Keratinocyte (primary cell): Measurements from ENCODE around the gene RNF144B. TPM values are rescaled to one million over a fixed set of nuclear protein-coding genes. Genes with fewer than 3 reads are reported as not detected.

Experiments used
- DNase-seq: peaks from one replicate; pipeline ENCODE4 v3.0.0-alpha.2; 2011; ENCODE audit warnings: low read depth, missing footprints, low spot score
- FAIRE-seq: peaks from 2 replicates; lab custom pipeline; 2011; peaks lifted over from hg19 to GRCh38; lab: Jason Lieb, UNC
- H2AFZ ChIP-seq: 2 replicates; pipeline ENCODE4 v1.6.0; 2012; ENCODE audit warnings: low read length, control low read depth, inconsistent platforms; ENCODE audit not compliant: control insufficient read depth
- H3K27ac ChIP-seq: 2 replicates; pipeline ENCODE4 v1.5.1; 2011; ENCODE audit warnings: low read length; ENCODE audit not compliant: control insufficient read depth, insufficient read depth
- H3K27me3 ChIP-seq: 3 replicates; pipeline ENCODE4 v1.6.0; 2011; ENCODE audit warnings: low read length; ENCODE audit not compliant: control insufficient read depth, insufficient read depth; ENCODE audit errors: extremely low read depth
- H3K36me3 ChIP-seq, 2 experiments: 2 replicates in 1 of 2; 3 replicates in 1 of 2; pipeline ENCODE4 v1.5.1; 2011; ENCODE audit warnings: low read length in 2 of 2, mild to moderate bottlenecking in 1 of 2; ENCODE audit not compliant: control insufficient read depth in 2 of 2, insufficient read depth in 2 of 2; ENCODE audit errors: extremely low read depth in 1 of 2
- H3K4me1 ChIP-seq: 3 replicates; pipeline ENCODE4 v1.5.1; 2011; ENCODE audit warnings: low read length; ENCODE audit not compliant: control insufficient read depth, insufficient read depth; ENCODE audit errors: extremely low read depth
- H3K4me2 ChIP-seq: 3 replicates; pipeline ENCODE4 v1.6.0; 2011; ENCODE audit warnings: low read depth, low read length; ENCODE audit not compliant: control insufficient read depth, insufficient read depth; ENCODE audit errors: extremely low read depth
- H3K4me3 ChIP-seq, 3 experiments: fragments of 200-600 bp in 1 of 3; sonication (generic) in 1 of 3; 2 replicates in 2 of 3; 3 replicates in 1 of 3; pipeline ENCODE4 v1.5.1; 2011 to 2016; ENCODE audit warnings: low read length in 3 of 3, mild to moderate bottlenecking in 3 of 3, control low read depth in 2 of 3, inconsistent platforms in 1 of 3, low read depth in 1 of 3, mixed read lengths in 1 of 3, mixed run types in 1 of 3, moderate library complexity in 1 of 3; ENCODE audit not compliant: control insufficient read depth in 2 of 3, insufficient read depth in 2 of 3; ENCODE audit errors: extremely low read depth in 1 of 3
- H3K79me2 ChIP-seq: 2 replicates; pipeline ENCODE4 v1.6.0; 2012; ENCODE audit warnings: low read length; ENCODE audit not compliant: control insufficient read depth, insufficient read depth
- H3K9ac ChIP-seq: 3 replicates; pipeline ENCODE4 v1.6.0; 2011; ENCODE audit warnings: low read length; ENCODE audit not compliant: control insufficient read depth, insufficient read depth; ENCODE audit errors: extremely low read depth
- H3K9me1 ChIP-seq: 3 replicates; pipeline ENCODE4 v1.6.0; 2011; ENCODE audit warnings: low read length; ENCODE audit not compliant: control insufficient read depth, insufficient read depth; ENCODE audit errors: extremely low read depth
- H3K9me3 ChIP-seq: 2 replicates; pipeline ENCODE4 v1.5.1; 2012; ENCODE audit warnings: low read depth, low read length; ENCODE audit not compliant: control insufficient read depth
- H4K20me1 ChIP-seq: 3 replicates; pipeline ENCODE4 v1.6.0; 2011; ENCODE audit warnings: low read length; ENCODE audit not compliant: control insufficient read depth, insufficient read depth; ENCODE audit errors: extremely low read depth
- CTCF ChIP-seq, 3 experiments: IDR thresholded peaks in 1 of 3; conservative IDR thresholded peaks in 1 of 3; optimal IDR thresholded peaks in 1 of 3; 2 replicates in 2 of 3; 3 replicates in 1 of 3; pipeline versions ENCODE3 to v1.5.1; 2011; ENCODE audit warnings: low read length in 3 of 3, mild to moderate bottlenecking in 3 of 3, moderate library complexity in 2 of 3, control low read depth in 1 of 3, inconsistent platforms in 1 of 3; ENCODE audit not compliant: insufficient read depth in 2 of 3; ENCODE audit errors: extremely low read depth in 1 of 3
- EZH2 ChIP-seq: IDR thresholded peaks from one replicate; pipeline ENCODE4 v1.6.1; 2012; ENCODE audit warnings: inconsistent platforms, mild to moderate bottlenecking, low read length, moderate library complexity
- dilution Hi-C: fragments of 300-500 bp; cut with MboI; formaldehyde crosslinking; loops from one replicate; pipeline ENCODE4 v1.7.0; 2020; ENCODE audit warnings: low sequenced_read_pairs; ENCODE audit not compliant: extremely low pct_ligation_motif_present
- polyA plus RNA-seq, 5 experiments: library from polyadenylated mRNA; depleted of rRNA in 3 of 5; stranded (reverse) in 3 of 5; stranded (forward) in 1 of 5; unstranded in 1 of 5; fragments of >200 nt; gene quantifications; 1 replicate in 1 of 5; 2 replicates in 3 of 5; 3 replicates in 1 of 5; pipeline versions ENCODE4 v1.2.1 to v1.2.3, GENCODE V29; 2011 to 2012; ENCODE audit warnings: missing spikeins in 2 of 5, low read depth in 1 of 5, low replicate concordance in 1 of 5

RNF144B gene
- polyA plus RNA-seq, 1 donor (not counting 4 experiments of a cell fraction or from before 2014, with no cell fraction given), result 9.0 TPM

- Histone ChIP-seq H3K4me2 (peak overlapping the region; percentile 89), H3K79me2 (no peaks in the 10 kb centered on the region), H3K4me1 (peaks cover 39% of the 10 kb centered on the region), H3K9me3 (no peaks in the 10 kb centered on the region), H2AFZ (peak overlapping the region; percentile 43), H3K9me1 (no peaks in the 10 kb centered on the region), H3K27me3 (no peaks in the 10 kb centered on the region), H3K27ac (peak overlapping the region; percentile 99), H4K20me1 (no peaks in the 10 kb centered on the region), H3K36me3 (no peaks in the 10 kb centered on the region), H3K9ac (peak overlapping the region; percentile 74), H3K4me3 (peak overlapping the region in 2 of 3 experiments; percentile 50 to 56)
- peak; percentile 98 for FAIRE-seq
- dilution Hi-C loops, result no loop called here
- TF ChIP-seq EZH2 (no peak), CTCF (optimal IDR thresholded peaks at IDR 0.05 in 1 of 3, IDR thresholded peaks at IDR 0.05 in 1 of 3, conservative IDR thresholded peaks at IDR 0.05 in 1 of 3; ENCODE audit: extremely low read depth in 1 of 3, insufficient read depth in 2 of 3, low read length in 3 of 3) (no peak)
- DNase-seq, result no peak
Observed at GRCh38 chr6:18340781-18341551, 46.2 kb upstream of the RNF144B start.

GRCh38 chr6:18342223-18342622, 44.9 kb upstream of the RNF144B start:
- H3K79me2 ChIP-seq, result no peaks in the 10 kb centered on the region
- no peaks in the 10 kb centered on the region for H3K9me1 ChIP-seq
- peak overlapping the region; percentile 74 for H3K9ac ChIP-seq
- no peaks in the 10 kb centered on the region for H4K20me1 ChIP-seq
- DNase-seq (peak; percentile 85), FAIRE-seq (peak; percentile 88)
- H3K27me3 ChIP-seq, result no peaks in the 10 kb centered on the region
- no peaks in the 10 kb centered on the region for H3K36me3 ChIP-seq
- peak overlapping the region in 1 of 3 experiments; percentile 56 for H3K4me3 ChIP-seq
- peak overlapping the region; percentile 89 for H3K4me2 ChIP-seq
- dilution Hi-C loops, result no loop called here
- no peaks in the 10 kb centered on the region for H3K9me3 ChIP-seq
- H3K27ac ChIP-seq, result peak overlapping the region; percentile 99
- no peak overlapping the region for H2AFZ ChIP-seq
- H3K4me1 ChIP-seq, result peaks cover 46% of the 10 kb centered on the region
- TF ChIP-seq EZH2 (no peak), CTCF (optimal IDR thresholded peaks at IDR 0.05 in 1 of 3, IDR thresholded peaks at IDR 0.05 in 1 of 3, conservative IDR thresholded peaks at IDR 0.05 in 1 of 3; ENCODE audit: extremely low read depth in 1 of 3, insufficient read depth in 2 of 3, low read length in 3 of 3) (no peak)
